Activated T-helper 1 cell treated with anti-CD3 and anti-CD28 coated beads, Interleukin-2, amount 50 U/mL, for 16 hours (primary cell): ENCODE results near the gene ERBB3.

ENCODE experiments used
- DNase-seq, 2 donors: peaks; one replicate each; pipeline ENCODE4 v3.0.0-alpha.2; 2020; ENCODE audit warnings: low read depth in 1 of 2, low spot score in 1 of 2

Gene ERBB3

DNA sequence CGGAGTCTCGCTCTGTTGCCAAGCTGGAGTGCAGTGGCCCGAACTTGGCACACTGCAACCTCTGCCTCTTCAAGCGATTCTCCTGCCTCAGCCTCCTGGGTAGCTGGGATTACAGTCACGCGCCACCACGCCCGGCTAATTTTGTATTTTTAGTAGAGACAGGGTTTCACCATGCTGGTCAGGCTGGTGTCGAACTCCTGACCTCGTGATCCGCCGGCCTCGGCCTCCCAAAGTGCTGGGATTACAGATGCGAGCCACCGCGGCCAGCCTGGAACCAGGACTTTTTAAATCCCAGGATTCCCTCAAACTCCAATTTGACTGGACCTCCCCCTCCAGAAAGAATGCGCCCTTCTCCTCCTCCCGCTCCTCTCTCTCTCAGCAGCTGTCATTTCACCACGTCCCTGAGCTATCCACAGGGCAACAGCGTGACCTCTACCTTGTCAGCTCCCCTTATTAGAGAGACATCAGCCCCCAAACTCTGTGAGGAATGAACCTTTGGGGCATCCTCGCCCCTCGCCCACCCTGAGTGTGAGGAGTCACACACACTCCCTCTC lies 50.1 kb downstream of the ERBB3 start:
- DNase-seq: no peak

DNA sequence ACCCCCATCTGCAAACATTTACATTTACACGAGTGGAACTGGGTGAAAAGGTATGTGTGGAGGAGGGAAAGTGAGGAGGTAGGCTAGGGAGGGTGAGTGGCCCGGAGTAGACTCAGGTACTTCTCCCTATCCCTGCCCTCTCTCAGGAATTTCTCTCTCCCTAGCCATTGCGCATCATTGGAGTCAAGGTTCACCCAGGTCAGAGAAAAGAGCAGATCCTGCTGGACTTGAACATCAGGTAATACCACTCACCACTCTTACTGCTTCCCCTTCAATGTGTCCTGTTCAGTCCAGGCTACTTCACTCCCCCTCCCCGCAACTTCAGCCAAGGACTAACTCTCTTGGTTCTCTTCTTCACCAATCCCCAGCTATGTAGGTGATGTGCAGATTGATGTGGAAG lies 50.9 kb downstream of the ERBB3 start:
- DNase-seq: no peak

- DNase-seq: no peak
Observed at GRCh38 chr12:56134897-56135296, 54.9 kb downstream of the ERBB3 start.

GRCh38 chr12:56137853-56138571 lies 58.0 kb downstream of the ERBB3 start:
- no peak for DNase-seq

DNA sequence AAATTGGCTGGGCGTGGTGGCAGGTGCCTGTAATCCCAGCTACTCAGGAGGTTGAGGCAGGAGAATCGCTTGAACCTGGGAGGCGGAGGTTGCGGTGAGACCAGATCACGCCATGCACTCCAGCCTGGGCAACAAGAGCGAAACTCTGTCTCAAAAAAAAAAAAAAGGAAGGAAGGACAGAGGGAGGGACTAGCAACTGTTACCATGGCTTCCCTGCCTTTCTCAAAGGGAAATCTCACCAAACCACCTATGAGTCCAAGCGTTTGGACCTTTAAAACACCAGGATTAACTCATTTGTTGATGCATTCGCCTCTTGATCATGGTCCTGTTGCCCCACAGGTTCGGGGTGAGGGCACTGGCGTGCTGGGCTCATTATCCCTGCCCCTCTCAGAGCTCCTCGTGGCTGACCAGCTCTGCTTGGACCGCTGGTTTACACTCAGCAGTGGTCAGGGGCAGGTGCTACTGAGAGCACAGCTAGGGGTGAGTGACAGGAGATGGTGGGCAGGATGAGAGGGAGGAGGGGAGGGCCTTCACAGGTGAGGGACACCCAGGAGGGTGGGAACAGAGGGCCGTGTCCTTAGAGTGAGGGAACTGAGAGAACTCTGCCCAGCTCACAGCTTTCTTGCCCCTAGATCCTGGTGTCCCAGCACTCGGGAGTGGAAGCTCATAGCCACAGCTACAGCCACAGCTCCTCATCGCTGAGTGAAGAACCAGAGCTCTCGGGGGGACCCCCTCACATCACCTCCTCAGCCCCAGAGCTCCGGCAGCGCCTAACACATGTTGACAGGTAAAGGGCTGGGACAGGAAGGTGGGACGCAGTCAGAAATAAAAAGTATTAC lies 62.2 kb downstream of the ERBB3 start:
- no peak for DNase-seq

DNA sequence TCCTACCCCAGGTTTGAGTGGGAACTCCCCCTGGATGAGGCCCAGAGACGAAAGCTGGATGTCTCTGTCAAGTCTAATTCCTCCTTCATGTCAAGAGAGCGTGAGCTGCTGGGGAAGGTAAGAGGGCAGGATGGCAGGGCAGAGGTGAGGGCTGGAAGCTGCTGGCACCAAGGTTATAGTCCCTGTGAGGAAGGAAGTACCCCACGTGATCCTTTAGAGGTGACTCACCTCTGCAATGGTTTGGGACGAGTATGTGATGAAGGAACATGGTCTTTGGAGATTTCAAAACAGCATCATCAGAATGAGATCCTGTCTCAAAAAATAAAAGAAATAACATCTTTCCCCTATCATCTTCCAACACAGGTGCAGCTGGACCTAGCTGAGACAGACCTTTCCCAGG lies 63.3 kb downstream of the ERBB3 start:
- no peak for DNase-seq

- DNase-seq: no peak
Observed at GRCh38 chr12:56143870-56144269, 63.9 kb downstream of the ERBB3 start.

GRCh38 chr12:56145217-56145616 lies 65.3 kb downstream of the ERBB3 start:
- no peak for DNase-seq

DNA sequence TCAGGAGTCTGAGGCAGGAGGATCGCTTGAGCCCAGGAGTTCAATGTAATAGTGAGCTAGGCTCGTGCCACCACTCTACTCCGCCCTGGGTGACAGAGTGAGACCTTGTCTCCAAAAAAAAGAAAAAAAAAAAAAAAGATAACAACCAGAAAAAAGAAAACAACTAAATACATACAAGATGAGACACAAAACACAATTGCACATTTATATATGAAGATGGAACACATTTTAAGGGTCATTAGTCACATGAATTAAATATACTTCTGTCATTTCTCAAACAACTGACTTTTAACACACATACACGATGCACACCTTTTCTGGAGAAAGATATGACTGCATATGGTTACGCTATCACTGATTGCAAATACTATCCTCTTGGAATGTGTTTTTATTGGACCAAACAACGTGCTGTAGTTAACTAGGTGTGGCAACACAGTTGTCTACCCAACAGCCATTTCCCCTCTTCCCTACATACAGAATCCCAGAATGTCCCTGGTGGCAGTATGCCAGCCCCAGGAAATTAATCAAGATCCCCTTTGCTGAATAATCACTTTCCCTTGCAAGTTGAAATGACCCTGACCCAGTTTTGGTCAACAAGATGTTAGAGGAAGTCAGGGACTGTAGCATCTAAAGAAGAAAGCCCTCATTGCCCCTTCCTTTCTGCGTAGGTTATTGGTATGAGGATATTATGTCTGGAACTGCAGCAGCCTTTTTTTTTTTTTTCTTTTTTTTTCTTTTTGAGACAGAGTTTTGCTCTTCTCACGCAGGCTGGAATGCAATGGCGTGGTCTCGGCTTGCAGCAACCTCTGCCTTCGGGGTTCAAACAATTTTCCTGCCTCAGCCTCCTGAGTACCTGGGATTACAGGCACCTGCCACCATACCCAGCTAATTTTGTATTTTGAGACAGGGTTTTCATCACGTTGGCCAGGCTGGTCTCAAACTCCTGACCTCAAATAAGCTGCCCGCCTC lies 66.8 kb downstream of the ERBB3 start:
- no peak for DNase-seq

- no peak for DNase-seq
Observed at GRCh38 chr12:56150563-56150962, 70.6 kb downstream of the ERBB3 start.

DNA sequence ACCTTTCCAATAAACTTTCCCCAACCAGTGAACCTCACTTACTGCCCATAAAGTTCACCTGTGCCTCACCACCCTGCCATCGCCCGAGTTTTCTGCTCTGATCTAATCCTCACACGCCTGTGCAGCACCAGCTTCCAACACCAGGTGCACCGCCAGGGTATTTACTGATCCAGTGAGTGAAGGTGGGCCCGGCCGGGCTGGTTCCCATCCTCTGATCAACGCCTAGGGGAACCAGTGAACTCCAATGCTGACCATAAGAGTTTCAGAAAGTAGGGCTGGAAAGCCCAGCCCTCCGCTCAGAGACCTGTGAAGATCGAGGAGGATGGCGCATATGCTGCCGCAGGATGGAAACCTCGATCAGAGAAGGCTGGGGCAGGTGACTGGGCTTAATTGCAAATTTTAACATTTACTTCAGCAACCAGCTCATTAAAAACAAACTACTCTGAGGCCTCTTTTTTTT lies 71.7 kb downstream of the ERBB3 start:
- DNase-seq: peak; percentile 34 to 53

DNA sequence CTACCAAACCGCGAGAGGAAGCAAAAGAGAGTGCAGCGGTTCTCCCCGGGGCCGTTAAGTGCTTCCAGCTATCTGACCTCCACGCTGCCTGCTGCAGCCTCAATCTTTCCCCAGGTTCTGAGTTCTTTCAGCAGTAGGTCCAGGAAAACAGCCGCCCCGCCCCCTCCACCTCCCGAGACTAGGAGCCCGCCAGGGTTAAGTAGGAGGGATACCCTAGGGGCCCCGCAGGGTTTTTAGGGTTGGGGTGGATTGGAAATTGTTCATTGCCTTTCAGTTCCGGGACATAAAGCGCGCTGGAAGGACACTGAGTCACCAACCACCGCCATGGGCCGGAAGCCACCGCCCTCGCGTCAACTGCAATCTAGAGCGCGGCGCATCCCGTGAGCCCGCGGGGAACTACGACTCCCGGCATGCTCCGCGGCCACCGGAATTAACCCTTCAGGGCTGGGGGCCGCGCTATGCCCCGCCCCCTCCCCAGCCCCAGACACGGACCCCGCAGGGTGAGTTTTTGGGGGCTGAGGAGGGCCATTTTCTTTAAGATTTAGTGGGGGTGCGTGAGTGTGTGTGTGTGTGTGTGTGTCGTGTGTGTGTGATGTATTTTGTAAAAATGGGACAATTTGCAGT lies 72.3 kb downstream of the ERBB3 start, which contains the start of gene MYL6B:
TSS of gene MYL6B (plus strand) at position 456 of the 624 bp plus-strand sequence. CDS start 1,332 bp downstream, outside the sequence.
- peak; percentile 83 to 91 for DNase-seq
